Glutamatergic neuron (in vitro differentiated cells): Measurements from ENCODE around the gene PRICKLE4. TPM values are rescaled to one million over a fixed set of nuclear protein-coding genes. Genes with fewer than 3 reads are reported as not detected.

Experiments
- DNase-seq: peaks from one replicate; pipeline ENCODE4 v3.0.0; 2022
- H3K27ac Mint-ChIP-seq: one replicate; pipeline ENCODE4 v1.8.0; 2020; ENCODE audit warnings: mild to moderate bottlenecking, mixed read lengths, inconsistent platforms; ENCODE audit not compliant: unreplicated experiment
- H3K27me3 Mint-ChIP-seq: one replicate; pipeline ENCODE4 v1.8.0; 2020; ENCODE audit warnings: mild to moderate bottlenecking, moderate library complexity, mixed read lengths, inconsistent platforms; ENCODE audit not compliant: unreplicated experiment
- H3K36me3 Mint-ChIP-seq: one replicate; pipeline ENCODE4 v1.8.0; 2020; ENCODE audit warnings: mild to moderate bottlenecking, mixed read lengths, inconsistent platforms; ENCODE audit not compliant: unreplicated experiment
- H3K4me1 Mint-ChIP-seq: one replicate; pipeline ENCODE4 v1.8.0; 2020; ENCODE audit warnings: mild to moderate bottlenecking, low read depth, mixed read lengths, inconsistent platforms; ENCODE audit not compliant: unreplicated experiment
- H3K4me3 Mint-ChIP-seq: one replicate; pipeline ENCODE4 v1.8.0; 2020; ENCODE audit warnings: mild to moderate bottlenecking, mixed read lengths, inconsistent platforms; ENCODE audit not compliant: unreplicated experiment
- H3K9me3 Mint-ChIP-seq: one replicate; pipeline ENCODE4 v1.8.0; 2020; ENCODE audit warnings: mild to moderate bottlenecking, moderate library complexity, mixed read lengths, inconsistent platforms; ENCODE audit not compliant: unreplicated experiment
- CTCF ChIP-seq: fragments of 200-600 bp; sonication (generic); IDR thresholded peaks from one replicate; pipeline ENCODE4 v1.5.0; 2021; ENCODE audit not compliant: partially characterized antibody, unreplicated experiment
- total RNA-seq: library from RNA; stranded (reverse); fragmentation: NEBNext Ultra II Directional; extraction: Animal tissue kit (Norgen Biotek cat#: 25700); gene quantifications from one replicate; pipeline ENCODE4 v1.2.1, GENCODE V29; 2021; ENCODE audit not compliant: unreplicated experiment

Gene PRICKLE4
- total RNA-seq, 1 donor from 2014 or later = 2.3 TPM

GRCh38 chr6:41746107-41746506, 34.5 kb upstream of the PRICKLE4 start:
- TF ChIP-seq CTCF = no peak
- Mint-ChIP-seq H3K27me3 (peaks cover 13% of the 10 kb centered on the region), H3K4me3 (no peak overlapping the region), H3K9me3 (peaks cover 1% of the 10 kb centered on the region), H3K36me3 (no peaks in the 10 kb centered on the region), H3K4me1 (no peaks in the 10 kb centered on the region), H3K27ac (no peak overlapping the region)
- DNase-seq = no peak

- no peak for DNase-seq
- Mint-ChIP-seq H3K36me3 (no peaks in the 10 kb centered on the region), H3K27me3 (peaks cover 11% of the 10 kb centered on the region), H3K27ac (no peak within 1 kb of the TSS), H3K9me3 (peaks cover 1% of the 10 kb centered on the region), H3K4me1 (no peaks in the 10 kb centered on the region), H3K4me3 (no peak within 1 kb of the TSS)
- TF ChIP-seq CTCF = no peak
These were observed 33.1 kb upstream of the PRICKLE4 start, which contains the start of gene PGC for GRCh38 chr6:41747256-41748101. Gene PGC (minus strand): TSS chr6:41747397. CDS start chr6:41747334, 63 bp downstream.

- Mint-ChIP-seq H3K9me3 (peaks cover 1% of the 10 kb centered on the region), H3K27me3 (peaks cover 8% of the 10 kb centered on the region), H3K36me3 (no peaks in the 10 kb centered on the region), H3K4me1 (no peaks in the 10 kb centered on the region), H3K27ac (no peak overlapping the region), H3K4me3 (no peak overlapping the region)
- no peak for TF ChIP-seq CTCF
- no peak for DNase-seq
These were observed 32.5 kb upstream of the PRICKLE4 start for GRCh38 chr6:41748102-41748477.

- H3K4me1 Mint-ChIP-seq = no peaks in the 10 kb centered on the region
- H3K4me3 Mint-ChIP-seq = no peak overlapping the region
- TF ChIP-seq CTCF = no peak
- DNase-seq = no peak
- H3K36me3 Mint-ChIP-seq = no peaks in the 10 kb centered on the region
- no peak overlapping the region for H3K27ac Mint-ChIP-seq
- peaks cover 1% of the 10 kb centered on the region for H3K9me3 Mint-ChIP-seq
- H3K27me3 Mint-ChIP-seq = peaks cover 8% of the 10 kb centered on the region
These were observed 32.0 kb upstream of the PRICKLE4 start for GRCh38 chr6:41748542-41748941.

- no peaks in the 10 kb centered on the region for H3K36me3 Mint-ChIP-seq
- peaks cover 6% of the 10 kb centered on the region for H3K27me3 Mint-ChIP-seq
- H3K27ac Mint-ChIP-seq = no peak overlapping the region
- no peak for TF ChIP-seq CTCF
- no peak for DNase-seq
- peaks cover 1% of the 10 kb centered on the region for H3K9me3 Mint-ChIP-seq
- no peak overlapping the region for H3K4me3 Mint-ChIP-seq
- no peaks in the 10 kb centered on the region for H3K4me1 Mint-ChIP-seq
These were observed 30.2 kb upstream of the PRICKLE4 start for GRCh38 chr6:41750374-41750773.
